ENCODE results near the gene ARF1. TPM values are rescaled to one million over a fixed set of nuclear protein-coding genes. Genes with fewer than 3 reads are reported as not detected.

Gene ARF1
- total and polyA plus RNA-seq, 2 of the 13 experiments (the other 11 are each of a cell fraction or from before 2014, with no cell fraction given), result 186 to 327 TPM

GRCh38 chr1:228109073-228109961 lies 26.8 kb downstream of the ARF1 start, which contains the start of gene MRPL55 (continued):
- TF ChIP-seq RNF219 (CRISPR knock-in tag; IDR thresholded peaks at IDR 0.05), result 0 out of 2 replicates have a peak, but pooled peaks have one; percentile 6
- TF ChIP-seq RAD21 (CRISPR knock-in tag; IDR thresholded peaks at IDR 0.05), result no peak
- peak; percentile 33; the same call in 1 of the 2 replicates for TF ChIP-seq ZBTB26 (CRISPR knock-in tag; IDR thresholded peaks at IDR 0.05; ENCODE audit: borderline replicate concordance)
- 0 out of 2 replicates have a peak, but pooled peaks have one; percentile 28 for TF ChIP-seq ATM (IDR thresholded peaks at IDR 0.05; ENCODE audit: borderline replicate concordance)
- peak in 1 of 2 experiments; percentile 89; a peak in 2 of 4 replicates for TF ChIP-seq KLF16 (CRISPR knock-in tag; IDR thresholded peaks at IDR 0.05)
- TF ChIP-seq MLX (CRISPR knock-in tag; IDR thresholded peaks at IDR 0.05), result no peak
- peak; percentile 60 for TF ChIP-seq RXRB (CRISPR knock-in tag; IDR thresholded peaks at IDR 0.05; ENCODE audit: borderline replicate concordance)
- 0 out of 2 replicates have a peak, but pooled peaks have one; percentile 29 for TF ChIP-seq MIXL1 (CRISPR knock-in tag; IDR thresholded peaks at IDR 0.05)
- TF ChIP-seq TARDBP (CRISPR knock-in tag; IDR thresholded peaks at IDR 0.05), result peak; percentile 95
- peak; percentile 87 for TF ChIP-seq TEAD3 (CRISPR knock-in tag; optimal IDR thresholded peaks at IDR 0.05; ENCODE audit: borderline replicate concordance)
- TF ChIP-seq ZNF569 (CRISPR knock-in tag; IDR thresholded peaks at IDR 0.05; ENCODE audit: borderline replicate concordance), result no peak
- TF ChIP-seq ZNF510 (CRISPR knock-in tag; IDR thresholded peaks at IDR 0.05; ENCODE audit: low read depth), result 0 out of 2 replicates have a peak, but pooled peaks have one; percentile 44
- TF ChIP-seq ZNF580 (CRISPR knock-in tag; IDR thresholded peaks at IDR 0.05; ENCODE audit: borderline replicate concordance, low read depth), result peak; percentile 88
- TF ChIP-seq GLI4 (CRISPR knock-in tag; IDR thresholded peaks at IDR 0.05; ENCODE audit: borderline replicate concordance), result 0 out of 2 replicates have a peak, but pooled peaks have one; percentile 71
- TF ChIP-seq ZNF788 (CRISPR knock-in tag; IDR thresholded peaks at IDR 0.05; ENCODE audit: borderline replicate concordance), result peak; percentile 94
- no peak for TF ChIP-seq ZMAT3 (CRISPR knock-in tag; conservative IDR thresholded peaks at IDR 0.05)
- TF ChIP-seq MYPOP (CRISPR knock-in tag; IDR thresholded peaks at IDR 0.05), result peak; percentile 75; the same call in 1 of the 2 replicates
- peak; percentile 78; the same call in 1 of the 2 replicates for TF ChIP-seq ZNF292 (CRISPR knock-in tag; IDR thresholded peaks at IDR 0.05; ENCODE audit: borderline replicate concordance, low read depth)
- TF ChIP-seq ZFP1 (CRISPR knock-in tag; IDR thresholded peaks at IDR 0.05), result peak; percentile 56; the same call in 1 of the 2 replicates
- peak; percentile 97 for TF ChIP-seq KAT8 (CRISPR knock-in tag; IDR thresholded peaks at IDR 0.05)
- no peak for TF ChIP-seq REL (CRISPR knock-in tag; conservative IDR thresholded peaks at IDR 0.05)
- peak; percentile 88; the same call in 1 of the 2 replicates for TF ChIP-seq SMAD1 (CRISPR knock-in tag; IDR thresholded peaks at IDR 0.05; ENCODE audit: borderline replicate concordance, low read depth)
